GM21381 (cell line): ENCODE measurements around the gene FKBP1A.

Experiments
- ATAC-seq: cut with Tn5 transposase; IDR thresholded peaks from one replicate; pipeline ENCODE4 v1.9.1; 2021; ENCODE audit warnings: mild to moderate bottlenecking, moderate library complexity; ENCODE audit not compliant: unreplicated experiment

FKBP1A gene

GRCh38 chr20:1388253-1388652, 4.6 kb downstream of the FKBP1A start:
- no peak for ATAC-seq

GRCh38 chr20:1386323-1386722, 6.5 kb downstream of the FKBP1A start:
- ATAC-seq: no peak

DNA sequence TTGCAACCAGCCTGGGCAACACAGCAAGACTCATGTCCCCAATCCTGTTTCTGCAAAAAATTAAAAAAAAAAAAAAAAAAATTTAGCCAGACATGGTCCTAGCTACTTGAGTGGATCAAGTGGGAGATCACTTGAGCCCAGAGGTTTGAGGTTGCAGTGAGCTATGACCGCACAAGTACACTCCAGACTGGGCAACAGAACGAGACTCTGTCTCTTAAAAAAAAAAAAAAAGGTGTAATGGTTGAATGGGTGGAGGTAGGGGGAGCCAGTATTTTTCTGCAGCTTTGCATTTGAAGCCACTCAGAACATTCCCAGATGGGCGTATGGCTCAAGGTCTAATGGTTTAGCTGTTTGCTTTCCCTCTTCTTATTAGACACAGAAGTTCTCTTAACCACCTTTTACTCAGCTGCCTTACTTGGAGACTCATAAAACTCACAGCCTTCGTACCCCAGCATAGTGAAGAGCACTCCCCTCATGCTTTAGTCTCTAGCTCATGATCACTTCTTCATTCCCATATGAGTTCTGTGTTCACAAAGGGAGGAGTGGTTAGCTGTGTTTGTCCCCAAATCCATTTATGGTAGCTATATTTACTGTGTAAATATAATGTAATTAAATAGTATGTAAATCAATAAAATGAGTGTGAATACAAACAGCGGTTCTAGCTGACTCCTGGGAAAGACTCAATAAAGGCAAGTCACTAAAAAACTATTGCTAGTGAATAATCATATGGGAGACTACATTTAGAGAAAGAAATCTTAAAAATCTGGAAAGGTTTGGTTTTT, 9.0 kb downstream of the FKBP1A start:
- ATAC-seq: no peak

DNA sequence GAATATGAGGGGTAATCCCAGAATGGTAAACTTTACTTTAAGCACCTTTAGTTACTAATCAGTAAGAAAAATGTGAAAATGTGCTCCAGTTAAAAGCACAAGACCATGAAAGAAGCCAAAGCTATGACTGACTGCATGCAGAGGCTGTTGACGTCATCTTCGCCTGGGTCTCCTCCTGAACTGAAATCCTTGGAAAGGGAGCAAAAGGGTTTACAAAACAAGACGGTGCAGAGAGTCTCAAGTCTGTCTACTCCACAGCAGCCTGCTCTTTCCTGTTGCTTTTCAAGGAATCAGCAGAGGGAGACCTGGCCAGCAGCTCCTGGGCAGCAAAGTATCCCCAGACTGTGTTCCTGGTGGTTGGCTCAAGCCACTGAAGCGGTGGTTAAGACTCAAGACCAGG, 10.2 kb downstream of the FKBP1A start:
- ATAC-seq: no peak

GRCh38 chr20:1381753-1382591, 10.9 kb downstream of the FKBP1A start:
- ATAC-seq: no peak

- no peak for ATAC-seq
These were observed 14.1 kb downstream of the FKBP1A start for GRCh38 chr20:1378735-1379125.

DNA sequence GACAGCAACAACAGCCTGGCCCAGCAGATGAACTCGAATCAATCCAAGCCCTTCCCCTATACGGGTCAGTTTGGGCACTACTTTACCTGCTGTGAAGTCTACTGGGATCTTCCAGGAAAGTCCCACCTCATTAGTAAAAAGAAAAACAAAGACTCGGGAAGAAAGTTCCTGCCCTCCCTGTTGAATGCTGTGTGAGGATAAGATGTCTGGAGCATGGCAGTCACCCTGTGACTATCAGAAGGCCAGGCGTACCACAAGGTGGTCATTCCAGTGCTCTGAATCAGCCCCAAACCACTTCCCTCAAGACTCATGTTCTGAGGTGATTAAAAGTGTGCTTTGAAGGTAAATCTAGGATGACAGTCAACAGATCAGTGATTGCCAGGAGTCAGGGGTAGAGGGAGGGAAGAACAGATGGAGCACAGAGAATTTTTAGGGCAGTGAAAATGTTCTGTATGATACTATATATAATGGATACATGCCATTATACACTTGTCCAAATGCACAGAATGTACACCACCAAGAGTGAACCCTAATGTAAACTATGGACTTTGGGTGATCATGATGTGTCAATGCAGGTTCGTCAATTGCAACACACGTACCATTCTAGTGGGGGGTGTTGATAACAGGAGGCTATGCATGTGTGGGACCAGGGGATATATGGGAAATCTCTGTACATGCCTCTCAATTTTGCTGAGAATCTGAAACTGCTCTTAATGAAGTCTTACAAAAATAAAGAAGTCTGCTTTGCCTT, 14.7 kb downstream of the FKBP1A start:
- no peak for ATAC-seq

DNA sequence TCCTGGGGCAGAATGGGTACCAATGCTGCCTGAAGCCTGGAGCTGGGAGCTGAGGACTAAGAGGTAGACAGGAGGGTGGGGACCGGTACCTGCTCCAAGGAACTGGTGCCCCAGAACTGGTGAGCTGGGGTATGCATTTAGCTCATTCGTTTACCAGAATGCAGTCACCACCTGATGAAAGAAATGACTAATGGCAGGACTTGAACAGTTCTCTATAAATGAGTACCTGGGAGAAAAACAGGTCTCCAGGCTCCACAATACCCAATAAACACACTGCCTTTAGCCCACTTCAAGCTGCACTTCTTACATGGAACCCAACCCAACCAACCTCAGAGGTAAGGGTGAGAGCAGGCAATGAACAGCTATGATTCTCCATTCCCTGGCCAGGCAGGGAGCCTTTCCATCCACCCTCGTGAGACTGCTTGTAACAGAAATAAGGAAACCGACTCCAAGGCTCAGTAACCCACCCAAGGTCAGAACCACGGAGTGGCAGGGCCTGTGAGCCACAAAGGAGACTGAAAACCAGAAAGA, 15.4 kb downstream of the FKBP1A start:
- no peak for ATAC-seq

DNA sequence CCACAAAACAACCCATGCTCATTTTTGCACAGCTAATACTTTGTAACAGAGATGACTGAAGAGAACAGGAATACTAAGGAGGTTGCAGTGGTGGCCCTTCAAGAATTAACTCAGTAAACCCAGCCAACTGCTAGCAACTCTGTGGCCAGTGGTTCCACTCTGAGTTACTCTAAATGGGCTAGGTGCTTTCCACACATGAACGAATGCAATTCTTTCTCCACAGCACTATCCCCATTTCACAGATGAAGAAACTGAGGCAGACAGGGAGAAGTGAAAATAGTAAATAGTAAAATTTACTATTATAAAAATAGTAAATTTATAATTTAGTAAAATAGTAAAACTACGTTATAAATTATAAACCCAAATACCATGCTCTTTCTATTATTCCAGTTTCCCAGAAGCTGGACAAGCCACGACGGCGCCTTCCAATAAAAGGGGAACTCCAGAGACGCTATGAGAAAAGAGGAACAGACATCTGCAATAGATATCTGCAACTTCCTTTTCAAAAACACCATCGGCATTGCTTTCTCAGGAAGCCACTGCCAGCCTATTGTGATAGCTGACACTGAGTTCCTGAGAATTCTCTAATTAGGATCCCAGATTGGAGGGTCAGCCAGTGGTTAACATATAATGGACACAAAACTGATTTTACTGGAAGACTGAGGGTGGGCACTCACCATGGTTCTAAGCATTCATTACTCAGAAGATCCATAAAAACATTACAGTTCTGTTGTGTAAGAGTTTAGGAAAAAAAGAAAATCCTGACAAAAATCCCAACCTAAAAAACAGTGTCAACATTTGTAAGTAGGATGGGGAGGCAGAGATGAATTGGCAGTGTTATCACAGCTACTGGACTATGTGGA, 16.2 kb downstream of the FKBP1A start:
- ATAC-seq: no peak

DNA sequence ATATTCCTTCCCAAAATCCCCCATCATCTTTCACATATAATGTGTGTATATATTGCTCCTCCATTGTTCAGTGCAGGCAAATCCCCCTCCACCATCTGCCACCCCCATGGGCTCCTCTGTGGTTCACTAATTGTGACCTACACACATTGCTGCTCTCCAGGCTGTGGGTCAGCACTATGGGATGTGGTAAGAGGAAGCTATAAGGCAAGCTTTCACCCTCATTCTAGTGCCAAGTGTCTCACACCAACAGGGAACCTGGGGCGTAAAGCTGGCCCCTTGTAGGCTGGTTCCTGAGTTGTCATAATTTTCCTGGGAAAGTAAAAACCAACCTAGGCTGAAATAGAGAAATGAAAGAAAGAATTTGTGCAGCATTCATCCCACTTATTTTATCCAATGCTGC, 16.8 kb downstream of the FKBP1A start:
- ATAC-seq: no peak

- no peak for ATAC-seq
These were observed 17.3 kb downstream of the FKBP1A start for GRCh38 chr20:1375515-1375914.

DNA sequence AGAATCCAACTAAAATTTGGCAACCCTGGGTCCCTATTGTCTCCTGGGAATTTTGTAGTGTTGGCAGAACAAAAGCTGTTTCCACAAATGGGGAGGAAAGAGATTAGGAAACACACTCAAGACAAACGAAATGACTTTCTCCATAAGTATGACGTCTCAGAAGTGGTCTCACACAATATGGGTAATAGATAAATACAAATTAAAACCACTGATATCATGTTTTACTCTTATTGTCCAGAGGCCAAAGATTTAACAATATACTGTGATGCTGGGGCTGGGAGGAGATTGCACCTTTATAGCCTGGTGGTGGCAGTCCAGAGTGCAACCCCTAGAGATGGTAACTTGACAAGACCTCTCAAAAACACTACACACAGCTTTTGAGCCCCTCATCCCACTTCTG, 18.6 kb downstream of the FKBP1A start:
- no peak for ATAC-seq

DNA sequence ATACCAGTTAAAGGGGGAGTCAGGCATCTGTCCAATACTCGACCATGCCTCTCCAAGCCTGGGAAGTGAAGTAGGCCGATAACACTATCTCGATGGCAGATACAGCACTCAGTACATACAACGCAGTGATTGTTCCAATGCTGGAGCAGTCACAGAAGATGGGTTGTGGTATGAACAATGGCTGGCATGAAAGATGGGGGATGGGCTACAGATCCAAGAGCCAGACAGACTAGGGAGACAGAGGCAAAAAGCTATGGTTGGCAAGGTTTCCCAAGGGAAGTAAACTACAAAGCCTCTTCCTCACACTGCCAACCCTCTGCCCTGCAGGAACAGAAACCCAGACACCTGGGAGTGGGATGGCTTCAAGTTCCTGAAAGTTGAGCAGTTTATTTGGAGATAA, 19.2 kb downstream of the FKBP1A start:
- no peak for ATAC-seq

DNA sequence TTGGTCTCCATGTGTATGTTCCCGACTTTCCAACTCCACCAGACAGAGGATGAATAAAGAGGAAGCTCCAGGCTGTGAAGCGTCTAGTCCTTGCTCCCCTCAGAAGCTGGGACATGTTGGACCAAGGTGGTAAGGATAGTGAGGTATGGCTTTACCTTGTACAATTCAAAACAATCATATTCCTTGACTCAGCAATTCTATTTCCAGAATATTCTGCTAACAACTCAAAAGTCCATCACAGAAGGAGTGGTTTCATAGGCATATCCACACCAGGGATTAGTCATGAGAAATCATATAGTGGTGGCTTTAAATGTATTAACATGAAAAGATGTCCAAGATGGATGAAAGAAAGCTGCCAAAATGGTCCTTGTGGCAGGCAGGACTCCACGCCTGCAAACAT, 19.8 kb downstream of the FKBP1A start:
- no peak for ATAC-seq

DNA sequence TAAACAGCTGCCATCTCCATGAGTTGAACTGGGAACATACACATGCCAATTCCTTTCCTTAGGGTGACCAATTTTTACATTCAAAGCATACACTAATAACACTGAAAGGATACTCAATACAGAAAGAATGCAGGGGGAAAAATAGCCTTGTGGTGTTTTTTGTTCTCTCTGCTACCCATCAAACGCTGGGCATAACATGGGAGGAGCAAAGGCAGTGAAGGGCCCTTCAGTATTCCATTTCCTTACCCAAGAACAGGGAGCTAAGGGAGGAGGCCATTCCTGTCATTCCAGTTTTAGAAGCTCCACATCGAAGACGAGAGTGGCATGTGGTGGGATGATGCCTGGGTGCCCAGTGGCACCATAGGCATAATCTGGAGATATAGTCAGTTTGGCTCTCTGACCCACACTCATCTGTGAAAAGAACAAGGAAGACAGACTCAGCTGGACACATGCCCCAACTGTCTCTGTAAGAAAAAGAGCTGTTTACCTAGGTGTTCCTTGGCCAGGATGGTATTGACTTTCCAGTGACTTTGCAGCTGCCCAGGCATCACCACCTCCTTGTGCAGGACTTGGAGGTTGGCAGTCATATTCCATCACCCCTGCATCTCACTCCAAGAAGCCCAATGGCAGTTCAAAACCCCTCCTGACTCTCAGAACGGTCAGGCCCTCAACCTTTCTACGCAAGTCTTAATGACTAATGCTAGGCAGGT, 20.9 kb downstream of the FKBP1A start:
- ATAC-seq: no peak

GRCh38 chr20:1371202-1371782, 21.6 kb downstream of the FKBP1A start:
- no peak for ATAC-seq

DNA sequence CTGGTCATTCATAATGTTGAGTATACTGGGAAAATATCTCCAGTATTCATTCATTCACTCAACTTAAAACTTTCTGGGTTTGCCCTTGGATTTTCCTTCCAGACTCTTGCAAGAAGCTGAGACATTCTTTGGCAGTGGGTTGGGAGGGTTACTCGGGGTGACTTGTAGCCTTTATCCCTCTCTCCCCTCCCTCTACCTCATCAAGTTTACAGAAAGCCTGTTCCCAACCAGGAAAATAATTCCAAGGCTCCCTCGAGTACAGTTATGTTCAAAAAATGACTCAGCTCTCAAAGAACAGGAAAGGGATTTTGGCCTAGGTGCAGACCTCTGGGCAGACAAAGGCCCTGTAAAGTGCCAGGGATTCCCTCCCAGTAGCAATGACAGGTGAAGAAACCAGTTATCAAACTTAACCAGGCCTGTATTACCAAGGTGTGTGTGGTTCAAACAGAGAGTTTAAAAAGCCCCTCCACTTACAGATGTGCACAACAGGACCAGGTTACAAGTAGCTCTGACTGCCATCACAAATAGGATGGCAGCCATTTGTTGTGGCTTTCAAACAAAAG, 22.2 kb downstream of the FKBP1A start:
- no peak for ATAC-seq

DNA sequence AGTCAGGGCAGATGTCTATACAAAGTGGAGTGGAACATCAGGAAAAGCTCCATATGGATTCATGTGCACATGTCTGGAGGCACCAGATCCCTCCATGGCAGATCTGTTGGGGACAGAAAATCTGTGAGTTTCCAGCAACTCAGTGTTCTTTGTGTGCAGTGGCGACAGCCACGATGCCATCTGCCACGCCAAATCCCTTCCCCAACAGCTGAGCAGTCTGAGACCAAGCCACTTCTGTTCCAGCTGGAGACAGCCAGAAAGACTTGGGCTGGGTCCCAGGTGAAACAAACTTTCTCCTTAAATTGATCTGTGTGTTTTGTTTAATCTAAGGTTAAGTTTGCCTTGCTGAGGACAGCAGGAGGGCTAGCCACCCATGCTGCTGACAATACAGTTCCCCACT, 22.9 kb downstream of the FKBP1A start:
- ATAC-seq: no peak
